HepG2 (cell line): ENCODE results near the gene ITPK1.

Experiments
- CTCF ChIP-seq: sonication (generic); formaldehyde crosslinking; IDR thresholded peaks from 2 replicates; pipeline ENCODE4 v1.5.0; 2020; ENCODE audit warnings: mild to moderate bottlenecking, missing genetic modification reagents, moderate library complexity
- DNMT1 ChIP-seq: sonication (generic); formaldehyde crosslinking; IDR thresholded peaks from 2 replicates; pipeline ENCODE4 v1.5.1; 2020; ENCODE audit warnings: mild to moderate bottlenecking, missing genetic modification reagents
- ELF4 ChIP-seq: sonication (generic); formaldehyde crosslinking; IDR thresholded peaks from 2 replicates; pipeline ENCODE4 v1.5.0; 2020; ENCODE audit warnings: missing genetic modification reagents, mild to moderate bottlenecking, moderate library complexity, borderline replicate concordance
- EP300 ChIP-seq, 3 experiments: sonication (generic) in 1 of 3; formaldehyde crosslinking in 1 of 3; IDR thresholded peaks; 2 replicates each; pipeline versions ENCODE4 v1.5.1 to v1.6.1; 2011 to 2020; ENCODE audit warnings: low read depth in 2 of 3, low read length in 2 of 3, borderline replicate concordance in 1 of 3, improper control_type of control experiment in 1 of 3, mild to moderate bottlenecking in 1 of 3, missing genetic modification reagents in 1 of 3, moderate library complexity in 1 of 3
- GPN1 ChIP-seq: sonication (generic); formaldehyde crosslinking; IDR thresholded peaks from 2 replicates; pipeline ENCODE4 v1.5.1; 2020; ENCODE audit warnings: missing genetic modification reagents, borderline replicate concordance
- NCOA5 ChIP-seq: sonication (generic); formaldehyde crosslinking; IDR thresholded peaks from 2 replicates; pipeline ENCODE4 v1.4.0; 2020; ENCODE audit warnings: missing genetic modification reagents
- SIN3A ChIP-seq: IDR thresholded peaks from 2 replicates; pipeline ENCODE4 v1.6.1; 2011; ENCODE audit warnings: low read depth, mild to moderate bottlenecking, control low read depth, low read length, borderline replicate concordance
- TAF1 ChIP-seq: sonication (generic); formaldehyde crosslinking; IDR thresholded peaks from 2 replicates; pipeline ENCODE4 v1.4.0; 2020; ENCODE audit warnings: missing genetic modification reagents

GRCh38 chr14:92917956-92918355 is 197.8 kb downstream of the ITPK1 start:
- TF ChIP-seq SIN3A (no peak), EP300 (IDR thresholded peaks at IDR 0.05; ENCODE audit: low read depth in 2 of 2, low read length in 2 of 2) (no peak), EP300 (CRISPR knock-in tag; IDR thresholded peaks at IDR 0.05; ENCODE audit: borderline replicate concordance) (no peak), GPN1 (no peak), TAF1 (CRISPR knock-in tag) (no peak), ELF4 (CRISPR knock-in tag) (no peak), CTCF (CRISPR knock-in tag) (no peak), NCOA5 (CRISPR knock-in tag) (no peak), DNMT1 (CRISPR knock-in tag) (no peak)
